ENCODE results near the gene KIAA1671. TPM values are rescaled to one million over a fixed set of nuclear protein-coding genes. Genes with fewer than 3 reads are reported as not detected.
A peak's percentile ranks its signal among the peaks of the same experiment; 100 is the strongest.

The KIAA1671 gene
- total and polyA plus RNA-seq, 2 of the 13 experiments (the other 11 are each of a cell fraction or from before 2014, with no cell fraction given) = 13.5 to 13.6 TPM

DNA sequence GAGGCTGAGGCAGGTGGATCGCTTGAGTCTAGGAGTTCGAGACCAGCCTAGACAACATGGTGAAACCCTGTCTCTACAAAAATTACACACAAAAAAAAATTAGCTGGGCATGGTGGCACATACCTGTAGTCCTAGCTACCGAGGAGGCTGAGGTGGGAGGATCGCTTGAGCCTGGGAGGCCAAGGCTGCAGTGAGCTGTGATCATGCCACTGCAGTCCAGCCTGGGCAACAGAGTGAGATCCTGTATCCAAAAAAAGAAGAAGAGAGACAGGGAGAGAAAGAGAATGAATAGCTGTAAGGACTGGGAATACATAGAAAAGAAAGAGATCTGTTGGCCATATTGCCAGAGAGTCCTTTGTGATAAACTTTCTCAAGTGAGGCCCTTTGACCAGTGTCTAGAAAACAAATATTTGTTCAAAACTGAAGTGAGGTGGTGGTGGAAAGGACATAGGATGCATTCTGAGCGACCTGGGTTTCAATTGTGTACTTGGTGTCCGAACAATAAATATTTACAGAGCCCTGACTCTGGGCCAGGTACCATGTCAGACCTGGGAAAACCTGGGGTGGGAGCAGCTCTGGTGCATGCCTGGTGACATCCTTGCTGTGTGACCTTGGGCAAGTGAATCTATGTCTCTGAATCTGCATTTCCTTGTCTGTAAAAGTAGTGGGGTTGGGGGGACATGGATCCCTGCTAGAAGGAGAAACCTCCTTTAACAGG, 157.5 kb downstream of the KIAA1671 start (continued):
- TF ChIP-seq, protein P1, sequence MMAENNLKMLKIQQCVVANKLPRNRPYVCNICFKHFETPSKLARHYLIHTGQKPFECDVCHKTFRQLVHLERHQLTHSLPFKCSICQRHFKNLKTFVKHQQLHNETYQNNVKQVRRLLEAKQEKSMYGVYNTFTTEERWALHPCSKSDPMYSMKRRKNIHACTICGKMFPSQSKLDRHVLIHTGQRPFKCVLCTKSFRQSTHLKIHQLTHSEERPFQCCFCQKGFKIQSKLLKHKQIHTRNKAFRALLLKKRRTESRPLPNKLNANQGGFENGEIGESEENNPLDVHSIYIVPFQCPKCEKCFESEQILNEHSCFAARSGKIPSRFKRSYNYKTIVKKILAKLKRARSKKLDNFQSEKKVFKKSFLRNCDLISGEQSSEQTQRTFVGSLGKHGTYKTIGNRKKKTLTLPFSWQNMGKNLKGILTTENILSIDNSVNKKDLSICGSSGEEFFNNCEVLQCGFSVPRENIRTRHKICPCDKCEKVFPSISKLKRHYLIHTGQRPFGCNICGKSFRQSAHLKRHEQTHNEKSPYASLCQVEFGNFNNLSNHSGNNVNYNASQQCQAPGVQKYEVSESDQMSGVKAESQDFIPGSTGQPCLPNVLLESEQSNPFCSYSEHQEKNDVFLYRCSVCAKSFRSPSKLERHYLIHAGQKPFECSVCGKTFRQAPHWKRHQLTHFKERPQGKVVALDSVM (CRISPR knock-in tag; IDR thresholded peaks at IDR 0.05) = peak; percentile 99
- TF ChIP-seq ZFP36 (IDR thresholded peaks at IDR 0.05; ENCODE audit: borderline replicate concordance, low read depth, low read length, partially characterized antibody) (peak; percentile 91), ELF4 (CRISPR knock-in tag; IDR thresholded peaks at IDR 0.05; ENCODE audit: borderline replicate concordance) (0 out of 2 replicates have a peak, but pooled peaks have one; percentile 27), BCL6 (CRISPR knock-in tag; IDR thresholded peaks at IDR 0.05) (peak; percentile 75), CREB1 (IDR thresholded peaks at IDR 0.05) (no peak), CREB1 (CRISPR knock-in tag; IDR thresholded peaks at IDR 0.05) (peak; percentile 44), CHD4 (IDR thresholded peaks at IDR 0.05; ENCODE audit: borderline replicate concordance, low read length) (peak; percentile 46; the same call in 1 of the 2 replicates), ESRRA (CRISPR knock-in tag; IDR thresholded peaks at IDR 0.05; ENCODE audit: low read depth) (0 out of 2 replicates have a peak, but pooled peaks have one; percentile 31), SALL1 (CRISPR knock-in tag; IDR thresholded peaks at IDR 0.05) (peak; percentile 65)
- TF ChIP-seq, protein P2, sequence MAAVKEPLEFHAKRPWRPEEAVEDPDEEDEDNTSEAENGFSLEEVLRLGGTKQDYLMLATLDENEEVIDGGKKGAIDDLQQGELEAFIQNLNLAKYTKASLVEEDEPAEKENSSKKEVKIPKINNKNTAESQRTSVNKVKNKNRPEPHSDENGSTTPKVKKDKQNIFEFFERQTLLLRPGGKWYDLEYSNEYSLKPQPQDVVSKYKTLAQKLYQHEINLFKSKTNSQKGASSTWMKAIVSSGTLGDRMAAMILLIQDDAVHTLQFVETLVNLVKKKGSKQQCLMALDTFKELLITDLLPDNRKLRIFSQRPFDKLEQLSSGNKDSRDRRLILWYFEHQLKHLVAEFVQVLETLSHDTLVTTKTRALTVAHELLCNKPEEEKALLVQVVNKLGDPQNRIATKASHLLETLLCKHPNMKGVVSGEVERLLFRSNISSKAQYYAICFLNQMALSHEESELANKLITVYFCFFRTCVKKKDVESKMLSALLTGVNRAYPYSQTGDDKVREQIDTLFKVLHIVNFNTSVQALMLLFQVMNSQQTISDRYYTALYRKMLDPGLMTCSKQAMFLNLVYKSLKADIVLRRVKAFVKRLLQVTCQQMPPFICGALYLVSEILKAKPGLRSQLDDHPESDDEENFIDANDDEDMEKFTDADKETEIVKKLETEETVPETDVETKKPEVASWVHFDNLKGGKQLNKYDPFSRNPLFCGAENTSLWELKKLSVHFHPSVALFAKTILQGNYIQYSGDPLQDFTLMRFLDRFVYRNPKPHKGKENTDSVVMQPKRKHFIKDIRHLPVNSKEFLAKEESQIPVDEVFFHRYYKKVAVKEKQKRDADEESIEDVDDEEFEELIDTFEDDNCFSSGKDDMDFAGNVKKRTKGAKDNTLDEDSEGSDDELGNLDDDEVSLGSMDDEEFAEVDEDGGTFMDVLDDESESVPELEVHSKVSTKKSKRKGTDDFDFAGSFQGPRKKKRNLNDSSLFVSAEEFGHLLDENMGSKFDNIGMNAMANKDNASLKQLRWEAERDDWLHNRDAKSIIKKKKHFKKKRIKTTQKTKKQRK (IDR thresholded peaks at IDR 0.05; ENCODE audit: low read length) = no peak
- TF ChIP-seq, protein P3, sequence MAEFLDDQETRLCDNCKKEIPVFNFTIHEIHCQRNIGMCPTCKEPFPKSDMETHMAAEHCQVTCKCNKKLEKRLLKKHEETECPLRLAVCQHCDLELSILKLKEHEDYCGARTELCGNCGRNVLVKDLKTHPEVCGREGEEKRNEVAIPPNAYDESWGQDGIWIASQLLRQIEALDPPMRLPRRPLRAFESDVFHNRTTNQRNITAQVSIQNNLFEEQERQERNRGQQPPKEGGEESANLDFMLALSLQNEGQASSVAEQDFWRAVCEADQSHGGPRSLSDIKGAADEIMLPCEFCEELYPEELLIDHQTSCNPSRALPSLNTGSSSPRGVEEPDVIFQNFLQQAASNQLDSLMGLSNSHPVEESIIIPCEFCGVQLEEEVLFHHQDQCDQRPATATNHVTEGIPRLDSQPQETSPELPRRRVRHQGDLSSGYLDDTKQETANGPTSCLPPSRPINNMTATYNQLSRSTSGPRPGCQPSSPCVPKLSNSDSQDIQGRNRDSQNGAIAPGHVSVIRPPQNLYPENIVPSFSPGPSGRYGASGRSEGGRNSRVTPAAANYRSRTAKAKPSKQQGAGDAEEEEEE (CRISPR knock-in tag; IDR thresholded peaks at IDR 0.05; ENCODE audit: borderline replicate concordance) = 0 out of 2 replicates have a peak, but pooled peaks have one; percentile 60
- TF ChIP-seq, protein P4, sequence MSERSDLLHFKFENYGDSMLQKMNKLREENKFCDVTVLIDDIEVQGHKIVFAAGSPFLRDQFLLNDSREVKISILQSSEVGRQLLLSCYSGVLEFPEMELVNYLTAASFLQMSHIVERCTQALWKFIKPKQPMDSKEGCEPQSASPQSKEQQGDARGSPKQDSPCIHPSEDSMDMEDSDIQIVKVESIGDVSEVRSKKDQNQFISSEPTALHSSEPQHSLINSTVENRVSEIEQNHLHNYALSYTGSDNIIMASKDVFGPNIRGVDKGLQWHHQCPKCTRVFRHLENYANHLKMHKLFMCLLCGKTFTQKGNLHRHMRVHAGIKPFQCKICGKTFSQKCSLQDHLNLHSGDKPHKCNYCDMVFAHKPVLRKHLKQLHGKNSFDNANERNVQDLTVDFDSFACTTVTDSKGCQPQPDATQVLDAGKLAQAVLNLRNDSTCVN (CRISPR knock-in tag; IDR thresholded peaks at IDR 0.05; ENCODE audit: borderline replicate concordance) = peak; percentile 93; the same call in 1 of the 2 replicates
- TF ChIP-seq, protein P5, sequence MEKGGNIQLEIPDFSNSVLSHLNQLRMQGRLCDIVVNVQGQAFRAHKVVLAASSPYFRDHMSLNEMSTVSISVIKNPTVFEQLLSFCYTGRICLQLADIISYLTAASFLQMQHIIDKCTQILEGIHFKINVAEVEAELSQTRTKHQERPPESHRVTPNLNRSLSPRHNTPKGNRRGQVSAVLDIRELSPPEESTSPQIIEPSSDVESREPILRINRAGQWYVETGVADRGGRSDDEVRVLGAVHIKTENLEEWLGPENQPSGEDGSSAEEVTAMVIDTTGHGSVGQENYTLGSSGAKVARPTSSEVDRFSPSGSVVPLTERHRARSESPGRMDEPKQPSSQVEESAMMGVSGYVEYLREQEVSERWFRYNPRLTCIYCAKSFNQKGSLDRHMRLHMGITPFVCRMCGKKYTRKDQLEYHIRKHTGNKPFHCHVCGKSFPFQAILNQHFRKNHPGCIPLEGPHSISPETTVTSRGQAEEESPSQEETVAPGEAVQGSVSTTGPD (CRISPR knock-in tag; IDR thresholded peaks at IDR 0.05) = peak; percentile 32; the same call in 1 of the 2 replicates
- TF ChIP-seq, protein P6, sequence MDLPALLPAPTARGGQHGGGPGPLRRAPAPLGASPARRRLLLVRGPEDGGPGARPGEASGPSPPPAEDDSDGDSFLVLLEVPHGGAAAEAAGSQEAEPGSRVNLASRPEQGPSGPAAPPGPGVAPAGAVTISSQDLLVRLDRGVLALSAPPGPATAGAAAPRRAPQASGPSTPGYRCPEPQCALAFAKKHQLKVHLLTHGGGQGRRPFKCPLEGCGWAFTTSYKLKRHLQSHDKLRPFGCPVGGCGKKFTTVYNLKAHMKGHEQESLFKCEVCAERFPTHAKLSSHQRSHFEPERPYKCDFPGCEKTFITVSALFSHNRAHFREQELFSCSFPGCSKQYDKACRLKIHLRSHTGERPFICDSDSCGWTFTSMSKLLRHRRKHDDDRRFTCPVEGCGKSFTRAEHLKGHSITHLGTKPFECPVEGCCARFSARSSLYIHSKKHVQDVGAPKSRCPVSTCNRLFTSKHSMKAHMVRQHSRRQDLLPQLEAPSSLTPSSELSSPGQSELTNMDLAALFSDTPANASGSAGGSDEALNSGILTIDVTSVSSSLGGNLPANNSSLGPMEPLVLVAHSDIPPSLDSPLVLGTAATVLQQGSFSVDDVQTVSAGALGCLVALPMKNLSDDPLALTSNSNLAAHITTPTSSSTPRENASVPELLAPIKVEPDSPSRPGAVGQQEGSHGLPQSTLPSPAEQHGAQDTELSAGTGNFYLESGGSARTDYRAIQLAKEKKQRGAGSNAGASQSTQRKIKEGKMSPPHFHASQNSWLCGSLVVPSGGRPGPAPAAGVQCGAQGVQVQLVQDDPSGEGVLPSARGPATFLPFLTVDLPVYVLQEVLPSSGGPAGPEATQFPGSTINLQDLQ (CRISPR knock-in tag; IDR thresholded peaks at IDR 0.05) = no peak
